ENCODE data around the gene SUPT20H.

SUPT20H gene

GRCh38 chr13:36973621-36974295 lies 85.7 kb downstream of the SUPT20H start:
- Histone ChIP-seq H3K27ac (peak overlapping the region in 7 of 11 experiments; percentile 22 to 59 (median 29); a peak in 12 of 22 replicates), H3K36me3 (peaks cover 62 to 88% (median 76%) of the 10 kb centered on the region in 11 experiments)

GRCh38 chr13:36973009-36973408 lies 86.5 kb downstream of the SUPT20H start:
- H3K4me3 ChIP-seq, result no peak overlapping the region
- peaks cover 61 to 88% (median 76%) of the 10 kb centered on the region in 11 experiments for H3K36me3 ChIP-seq
- peak overlapping the region in 8 of 11 experiments; percentile 0 to 56 (median 26); a peak in 11 of 22 replicates for H3K4me2 ChIP-seq
- peaks cover 14 to 25% (median 19%) of the 10 kb centered on the region in 11 experiments for H3K9me3 ChIP-seq (replicated peaks in 1 of 11)
- H3K27me3 ChIP-seq, result no peaks in the 10 kb centered on the region
- 0 out of 22 replicates have a peak overlapping the region, but pooled peaks of 1 of the 11 experiments have one; percentile 31 for H3K9ac ChIP-seq
- TF ChIP-seq Cebpa-rat (IDR thresholded peaks at IDR 0.05), result no peak
- H3K4me1 ChIP-seq, result peaks cover 4 to 21% (median 12%) of the 10 kb centered on the region in 10 experiments; a peak in 16 of 20 replicates
- no peaks in the 10 kb centered on the region; a peak in 2 of 22 replicates for H4K20me1 ChIP-seq
- peak overlapping the region in 7 of 11 experiments; percentile 22 to 59 (median 29); a peak in 11 of 22 replicates for H3K27ac ChIP-seq

More at GRCh38 chr13:36973621-36974295, 85.7 kb downstream of the SUPT20H start:
- H3K4me1 ChIP-seq, result peaks cover 4 to 21% (median 12%) of the 10 kb centered on the region in 10 experiments; a peak in 16 of 20 replicates
- H3K9ac ChIP-seq, result no peak overlapping the region
- H3K27me3 ChIP-seq, result no peaks in the 10 kb centered on the region
- H3K4me2 ChIP-seq, result peak overlapping the region in 9 of 11 experiments; percentile 5 to 56 (median 42); a peak in 14 of 22 replicates
- TF ChIP-seq Cebpa-rat (IDR thresholded peaks at IDR 0.05), result no peak
- no peak overlapping the region for H3K4me3 ChIP-seq
- no peaks in the 10 kb centered on the region; a peak in 2 of 22 replicates for H4K20me1 ChIP-seq
- H3K9me3 ChIP-seq (replicated peaks in 1 of 11), result peaks cover 14 to 25% (median 19%) of the 10 kb centered on the region in 11 experiments

GRCh38 chr13:36966404-36966803 lies 93.1 kb downstream of the SUPT20H start:
- no peak overlapping the region for H3K4me3 ChIP-seq
- H3K27ac ChIP-seq, result no peak overlapping the region

GRCh38 chr13:36965767-36966166 lies 93.7 kb downstream of the SUPT20H start:
- no peak for TF ChIP-seq Cebpa-rat (IDR thresholded peaks at IDR 0.05)
- H3K27me3 ChIP-seq, result no peaks in the 10 kb centered on the region
- no peaks in the 10 kb centered on the region; a peak in 1 of 22 replicates for H4K20me1 ChIP-seq
- peaks cover 91 to 100% (median 96%) of the 10 kb centered on the region in 11 experiments for H3K36me3 ChIP-seq
- H3K4me1 ChIP-seq, result peaks cover 0 to 11% (median 0%) of the 10 kb centered on the region in 10 experiments; a peak in 4 of 20 replicates
- H3K9me3 ChIP-seq (replicated peaks in 1 of 11), result no peaks in the 10 kb centered on the region
- H3K4me3 ChIP-seq, result no peak overlapping the region
- no peak overlapping the region for H3K27ac ChIP-seq
- no peak overlapping the region for H3K9ac ChIP-seq
- peak overlapping the region in 2 of 11 experiments; percentile 7 to 23; a peak in 2 of 22 replicates for H3K4me2 ChIP-seq

More at GRCh38 chr13:36966404-36966803, 93.1 kb downstream of the SUPT20H start:
- Histone ChIP-seq H3K4me2 (no peak overlapping the region), H4K20me1 (no peaks in the 10 kb centered on the region; a peak in 1 of 22 replicates), H3K4me1 (peaks cover 0 to 11% (median 0%) of the 10 kb centered on the region in 10 experiments; a peak in 4 of 20 replicates), H3K36me3 (peaks cover 91 to 100% (median 96%) of the 10 kb centered on the region in 11 experiments), H3K27me3 (no peaks in the 10 kb centered on the region), H3K9me3 (replicated peaks in 1 of 11) (no peaks in the 10 kb centered on the region), H3K9ac (no peak overlapping the region)
- TF ChIP-seq Cebpa-rat (IDR thresholded peaks at IDR 0.05), result no peak

- H3K27me3 ChIP-seq, result no peaks in the 10 kb centered on the region
- H3K4me3 ChIP-seq, result no peak overlapping the region
- no peaks in the 10 kb centered on the region for H3K9me3 ChIP-seq (replicated peaks in 1 of 11)
- no peak for TF ChIP-seq Cebpa-rat (IDR thresholded peaks at IDR 0.05)
- no peak overlapping the region for H3K9ac ChIP-seq
- H3K4me2 ChIP-seq, result no peak overlapping the region
- no peaks in the 10 kb centered on the region; a peak in 1 of 22 replicates for H4K20me1 ChIP-seq
- no peak overlapping the region for H3K27ac ChIP-seq
- peaks cover 85 to 100% (median 94%) of the 10 kb centered on the region in 11 experiments for H3K36me3 ChIP-seq
- H3K4me1 ChIP-seq, result no peaks in the 10 kb centered on the region
Measured at GRCh38 chr13:36959456-36960116, 99.9 kb downstream of the SUPT20H start.

Measured in BLaER1 treated with 17β-estradiol and CSF1 and Interleukin-3, amounts not matched to agents 10 nM and 100 nM (cell line).